Measurements from ENCODE around the gene DRG2.

DRG2 gene

GRCh38 chr17:18142417-18142816, 54.7 kb downstream of the DRG2 start:
- in situ Hi-C loops (cut with HindIII; ENCODE audit: low sequenced_read_pairs), result no loop called here

- in situ Hi-C loops (cut with HindIII; ENCODE audit: low sequenced_read_pairs), result no loop called here
Observed at GRCh38 chr17:18143044-18143936, 55.5 kb downstream of the DRG2 start.

DNA sequence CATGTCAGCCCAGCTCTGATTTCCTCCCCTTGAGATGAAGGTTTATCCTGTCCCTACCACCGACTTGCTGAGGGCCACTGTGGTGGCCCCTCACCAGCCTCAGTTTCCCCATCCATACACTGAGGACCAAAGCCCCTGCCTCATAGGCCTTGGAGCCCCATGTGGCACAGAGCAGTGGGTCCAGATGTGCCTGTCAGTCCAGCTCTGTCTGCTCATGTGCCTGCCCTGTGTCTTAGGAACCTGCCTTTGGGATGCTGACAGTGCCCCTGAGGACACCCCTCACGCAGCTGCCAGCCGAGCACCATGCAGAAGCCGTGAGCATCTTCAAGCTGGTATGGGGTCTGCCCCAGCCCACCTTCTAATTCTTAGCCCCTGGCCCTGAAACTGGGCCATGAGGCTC, 56.5 kb downstream of the DRG2 start:
- in situ Hi-C loops (cut with HindIII; ENCODE audit: low sequenced_read_pairs), result no loop called here

- in situ Hi-C loops (cut with HindIII; ENCODE audit: low sequenced_read_pairs), result no loop called here
Observed at GRCh38 chr17:18144855-18145254, 57.1 kb downstream of the DRG2 start.

DNA sequence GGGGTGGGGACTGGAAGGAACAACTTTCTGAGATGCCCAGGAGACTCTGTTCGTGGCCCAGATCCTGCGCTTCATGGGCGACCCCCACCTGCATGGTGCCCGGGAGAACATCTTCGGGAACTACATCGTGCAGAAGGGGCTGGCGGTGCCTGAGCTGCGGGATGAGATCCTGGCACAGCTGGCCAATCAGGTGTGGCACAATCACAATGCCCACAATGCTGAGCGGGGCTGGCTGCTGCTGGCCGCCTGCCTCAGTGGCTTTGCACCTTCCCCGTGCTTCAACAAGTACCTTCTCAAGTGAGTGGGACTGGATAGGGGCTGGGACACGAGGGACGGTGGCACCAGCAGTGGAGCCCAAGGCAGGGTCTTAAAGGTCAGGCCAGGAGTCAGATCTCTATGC, 58.1 kb downstream of the DRG2 start:
- in situ Hi-C loops (cut with HindIII; ENCODE audit: low sequenced_read_pairs), result no loop called here

DNA sequence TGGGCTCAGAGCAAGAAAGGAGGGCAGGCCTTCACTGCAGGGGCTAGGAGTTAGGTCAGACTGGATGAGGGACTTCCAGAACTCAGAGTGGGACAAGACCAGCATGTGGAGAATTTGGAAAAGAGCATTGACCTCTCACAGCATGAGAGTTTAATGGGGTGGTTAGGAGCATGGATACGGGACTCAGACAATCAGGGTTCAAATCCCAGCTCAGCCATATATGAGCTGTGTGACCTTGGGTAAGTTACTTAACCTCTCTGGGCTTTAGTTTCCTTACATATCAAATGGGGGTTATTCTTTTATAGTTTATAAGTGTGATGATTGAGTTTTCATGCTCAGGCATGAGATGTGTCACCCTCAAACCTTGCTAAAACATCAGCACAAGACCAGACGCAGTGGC, 58.5 kb downstream of the DRG2 start:
- in situ Hi-C loops (cut with HindIII; ENCODE audit: low sequenced_read_pairs), result no loop called here

- in situ Hi-C loops (cut with HindIII; ENCODE audit: low sequenced_read_pairs), result no loop called here
Observed at GRCh38 chr17:18146980-18147379, 59.2 kb downstream of the DRG2 start.

- in situ Hi-C loops (cut with HindIII; ENCODE audit: low sequenced_read_pairs), result no loop called here
Observed at GRCh38 chr17:18148586-18148985, 60.8 kb downstream of the DRG2 start.

DNA sequence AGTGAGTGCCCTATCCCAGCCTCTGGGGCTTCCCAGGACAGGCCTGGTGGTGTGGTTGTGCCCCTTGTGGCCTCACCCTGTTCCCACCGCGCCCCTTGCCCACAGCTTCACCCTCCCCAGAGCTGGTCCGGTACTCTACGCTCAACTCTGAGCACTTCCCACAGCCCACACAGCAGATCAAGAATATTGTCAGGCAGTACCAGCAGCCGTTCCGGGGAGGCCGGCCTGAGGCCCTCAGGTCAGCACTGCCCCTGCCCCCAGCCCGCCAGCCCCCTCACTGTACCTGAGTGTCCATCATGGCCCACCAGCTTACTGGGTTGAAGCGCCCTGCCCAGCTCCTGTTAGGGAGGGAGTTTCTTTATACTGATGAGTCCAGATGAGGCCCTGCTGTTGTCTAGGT, 63.5 kb downstream of the DRG2 start:
- in situ Hi-C loops (cut with HindIII; ENCODE audit: low sequenced_read_pairs), result no loop called here

DNA sequence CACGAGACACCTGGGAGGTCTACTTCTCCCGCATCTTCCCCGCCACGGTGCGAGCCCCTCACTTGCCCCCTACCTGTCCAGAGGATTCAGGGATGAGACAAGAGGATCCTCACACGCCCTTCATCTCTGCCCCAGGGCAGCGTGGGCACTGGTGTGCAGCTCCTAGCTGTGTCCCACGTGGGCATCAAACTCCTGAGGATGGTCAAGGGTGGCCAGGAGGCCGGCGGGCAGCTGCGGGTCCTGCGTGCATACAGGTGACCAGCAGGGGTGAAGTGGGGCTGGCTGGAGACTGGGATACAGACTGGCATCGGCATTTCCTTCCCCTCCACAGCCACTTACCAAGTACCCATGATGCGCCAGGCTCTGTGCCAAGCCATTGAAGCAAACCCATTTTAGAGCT, 67.4 kb downstream of the DRG2 start:
- in situ Hi-C loops (cut with HindIII; ENCODE audit: low sequenced_read_pairs), result no loop called here

DNA sequence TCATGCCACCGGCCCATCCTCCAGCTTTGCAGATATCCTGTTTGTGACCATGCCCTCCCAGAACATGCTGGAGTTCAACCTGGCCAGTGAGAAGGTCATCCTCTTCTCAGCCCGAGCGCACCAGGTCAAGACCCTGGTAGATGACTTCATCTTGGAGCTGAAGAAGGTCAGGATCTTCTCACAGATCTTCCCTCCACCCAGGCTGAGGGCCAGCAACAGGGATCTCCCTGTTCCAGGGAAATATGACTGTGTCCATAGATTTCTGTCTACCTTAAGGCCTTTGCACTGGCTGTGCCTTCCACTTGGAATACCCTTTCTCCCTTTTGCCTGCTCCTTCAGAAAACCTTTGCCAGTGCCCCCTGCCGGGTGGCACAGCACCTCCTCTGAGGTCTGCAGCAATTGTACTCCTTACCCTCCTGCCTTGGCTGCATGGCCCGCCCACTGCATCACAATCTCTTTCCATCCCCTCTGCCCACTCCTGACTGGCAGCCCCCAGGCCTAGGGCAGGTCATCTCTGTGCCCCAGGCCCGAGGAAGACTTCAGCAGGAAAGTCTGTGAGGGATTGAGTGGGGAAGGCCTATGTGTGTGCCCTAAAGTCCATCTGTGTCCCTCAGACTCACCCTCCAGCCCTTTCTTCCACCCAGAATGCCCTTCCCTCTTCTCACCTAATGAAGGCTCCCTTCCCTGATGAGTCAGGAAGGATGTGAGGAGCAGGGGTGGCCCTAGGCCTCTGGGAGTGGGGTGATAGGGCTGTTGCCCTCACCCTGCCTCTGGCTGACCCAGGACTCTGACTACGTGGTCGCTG, 68.6 kb downstream of the DRG2 start:
- in situ Hi-C loops (cut with HindIII; ENCODE audit: low sequenced_read_pairs), result no loop called here

DNA sequence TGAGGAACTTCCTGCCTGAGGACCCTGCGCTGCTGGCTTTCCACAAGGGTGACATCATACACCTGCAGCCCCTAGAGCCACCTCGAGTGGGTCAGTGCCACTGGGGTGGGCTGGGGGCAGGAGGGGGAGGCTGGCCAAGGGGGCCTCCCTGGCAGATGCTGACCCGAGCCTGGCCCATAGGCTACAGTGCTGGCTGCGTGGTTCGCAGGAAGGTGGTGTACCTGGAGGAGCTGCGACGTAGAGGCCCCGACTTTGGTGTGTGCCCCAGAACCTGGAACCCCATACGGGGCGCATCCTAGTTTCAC, 69.2 kb downstream of the DRG2 start:
- in situ Hi-C loops (cut with HindIII; ENCODE audit: low sequenced_read_pairs), result no loop called here
